Activated naive CD4-positive, alpha-beta T cell treated with anti-CD3 and anti-CD28 coated beads, Interleukin-2, amount 10 ng/mL, durations not matched to agents 5 hours and 36 hours (primary cell): ENCODE results near the gene NABP2. TPM values are rescaled to one million over a fixed set of nuclear protein-coding genes. Genes with fewer than 3 reads are reported as not detected.

Experiments
- total RNA-seq, 2 experiments: library from RNA; stranded (reverse); gene quantifications; one replicate each; pipeline ENCODE4 v1.2.3, GENCODE V29; 2021

NABP2 gene
- total RNA-seq = 10 to 100 TPM; 39.3 to 41.8 TPM

GRCh38 chr12:56224102-56224701 is at the start of gene NABP2:
TSS of gene NABP2 (plus strand) at chr12:56224342. CDS start at chr12:56224857, 515 bp downstream.

GRCh38 chr12:56189099-56189917 is 34.8 kb upstream of the NABP2 start, which contains the start of gene SMARCC2:
TSS of gene SMARCC2 (minus strand) at chr12:56189483. CDS start at chr12:56189461, 22 bp downstream.

GRCh38 chr12:56221757-56222530 is 2.2 kb upstream of the NABP2 start, which contains the start of gene RNF41:
TSS of gene RNF41 (minus strand) at chr12:56221922. CDS start at chr12:56214047, 7,875 bp downstream.

GRCh38 chr12:56229916-56230431 is 5.8 kb downstream of the NABP2 start, which contains the start of gene SLC39A5:
TSS of gene SLC39A5 (plus strand) at chr12:56230051. CDS start at chr12:56231275, 1,224 bp downstream.

GRCh38 chr12:56258068-56258819 is 34.1 kb downstream of the NABP2 start, which contains the start of gene ANKRD52:
TSS of gene ANKRD52 (minus strand) at chr12:56258384. CDS start at chr12:56258269, 115 bp downstream.

GRCh38 chr12:56266693-56267442 is 42.7 kb downstream of the NABP2 start, which contains the start of gene COQ10A:
TSS of gene COQ10A (plus strand) at chr12:56266942. CDS start at chr12:56267119, 177 bp downstream.

Other genes starting within 250 kb of the NABP2 start
- gene SUOX, start 227.1 kb upstream of the NABP2 start, total RNA-seq = 1 to 10 TPM; 3.5 to 4.9 TPM
- gene IKZF4, start 203.3 kb upstream of the NABP2 start, total RNA-seq = 10 to 100 TPM; 20.0 to 21.3 TPM
- 10 to 100 TPM; 38.9 to 51.3 TPM for gene RPS26, start 182.4 kb upstream of the NABP2 start, total RNA-seq
- 1 to 10 TPM; 1.7 to 2.1 TPM for gene ERBB3, start 144.2 kb upstream of the NABP2 start, total RNA-seq
- 100 to 1,000 TPM; 215 to 216 TPM for gene PA2G4, start 119.8 kb upstream of the NABP2 start, total RNA-seq
- 1,000 to 10,000 TPM; 4,850 to 4,973 TPM for gene RPL41, start 107.7 kb upstream of the NABP2 start, total RNA-seq
- gene ZC3H10, start 106.1 kb upstream of the NABP2 start, total RNA-seq = 1 to 10 TPM; 8.3 to 8.7 TPM
- gene ESYT1, start 96.1 kb upstream of the NABP2 start, total RNA-seq = 100 to 1,000 TPM; 319 to 322 TPM
- 10 to 100 TPM; 40.3 to 42.7 TPM for gene MYL6B, start 71.8 kb upstream of the NABP2 start, total RNA-seq
- 1,000 to 10,000 TPM; 1,338 to 1,378 TPM for gene MYL6, start 66.0 kb upstream of the NABP2 start, total RNA-seq
- gene SMARCC2, start 34.9 kb upstream of the NABP2 start, total RNA-seq = 100 to 1,000 TPM; 129 to 131 TPM
- gene RNF41, start 2.4 kb upstream of the NABP2 start, total RNA-seq = 10 to 100 TPM; 31.6 to 33.1 TPM
- under 1 TPM; 0.51 to 0.58 TPM for gene SLC39A5, start 5.7 kb downstream of the NABP2 start, total RNA-seq
- gene ANKRD52, start 34.0 kb downstream of the NABP2 start, total RNA-seq = 10 to 100 TPM; 32.0 to 39.6 TPM
- gene COQ10A, start 42.6 kb downstream of the NABP2 start, total RNA-seq = 10 to 100 TPM; 15.2 to 19.4 TPM
- 100 to 1,000 TPM; 190 to 197 TPM for gene CS, start 76.0 kb downstream of the NABP2 start, total RNA-seq
- gene CNPY2, start 91.6 kb downstream of the NABP2 start, total RNA-seq = 100 to 1,000 TPM in 1 of 2 experiments, 10 to 100 TPM in 1; 95.0 to 103 TPM
- 10 to 100 TPM; 82.8 to 85.2 TPM for gene PAN2, start 109.7 kb downstream of the NABP2 start, total RNA-seq
- gene IL23A, start 114.5 kb downstream of the NABP2 start, total RNA-seq = 10 to 100 TPM; 15.8 to 17.3 TPM
- gene STAT2, start 135.8 kb downstream of the NABP2 start, total RNA-seq = 100 to 1,000 TPM; 172 to 182 TPM
- not detected for gene APOF, start 138.5 kb downstream of the NABP2 start, total RNA-seq
- gene TIMELESS, start 225.1 kb downstream of the NABP2 start, total RNA-seq = 10 to 100 TPM; 42.9 to 44.1 TPM
- not detected for gene MIP, start 230.3 kb downstream of the NABP2 start, total RNA-seq
- gene SPRYD4, start 244.2 kb downstream of the NABP2 start, total RNA-seq = 1 to 10 TPM; 3.4 to 3.6 TPM